NT2/D1 (cell line): ENCODE measurements around the gene FAM72C.
"Not testable (repeated sequence)": the region's sequence is repeated elsewhere in the genome, so short reads cannot be mapped to it uniquely, and the experiment has no call there.

Experiments
- YY1 ChIP-seq: IDR thresholded peaks from 2 replicates; pipeline ENCODE4 v1.6.1; 2011; ENCODE audit not compliant: insufficient read length, insufficient read depth
- ZNF274 ChIP-seq: IDR thresholded peaks from 2 replicates; pipeline ENCODE4 v1.6.1; 2011; ENCODE audit warnings: mild to moderate bottlenecking, low read depth, low read length

GRCh38 chr1:143943319-143943978 lies 28.3 kb downstream of the FAM72C start:
- not testable (repeated sequence) for TF ChIP-seq ZNF274, YY1
